ENCODE data around the gene FBXL5. TPM values are rescaled to one million over a fixed set of nuclear protein-coding genes. Genes with fewer than 3 reads are reported as not detected.

Gene FBXL5
- polyA plus RNA-seq, 1 experiment: 20.5 TPM

DNA sequence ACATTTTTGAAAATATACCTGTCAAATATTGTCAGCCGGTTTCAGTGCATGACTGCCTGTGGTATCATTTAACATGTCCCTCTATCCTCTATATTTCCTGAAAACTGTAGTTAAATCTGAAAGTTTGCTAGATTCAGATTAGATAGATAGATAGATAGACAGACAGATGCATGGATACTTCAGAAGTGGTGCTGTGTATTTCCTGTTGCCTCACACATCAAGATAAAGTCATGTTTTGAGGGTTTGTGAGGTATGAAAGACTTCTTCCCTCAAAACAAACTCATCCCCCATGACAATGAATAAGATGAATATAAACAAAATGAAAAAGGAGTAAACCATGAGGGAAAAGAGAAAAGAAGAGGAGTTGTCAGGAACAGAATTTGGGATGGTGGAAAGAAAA lies 41.7 kb upstream of the FBXL5 start:
- DNase-seq (ENCODE audit: low read depth): no peak
- Histone ChIP-seq H3K27me3 (ENCODE audit: control insufficient read depth, insufficient read depth, low read length) (no peaks in the 10 kb centered on the region), H3K4me3 (ENCODE audit: low read depth, low read length) (no peak overlapping the region), H3K36me3 (ENCODE audit: control insufficient read depth, insufficient read depth, low read length) (no peaks in the 10 kb centered on the region)
- TF ChIP-seq, protein P1, sequence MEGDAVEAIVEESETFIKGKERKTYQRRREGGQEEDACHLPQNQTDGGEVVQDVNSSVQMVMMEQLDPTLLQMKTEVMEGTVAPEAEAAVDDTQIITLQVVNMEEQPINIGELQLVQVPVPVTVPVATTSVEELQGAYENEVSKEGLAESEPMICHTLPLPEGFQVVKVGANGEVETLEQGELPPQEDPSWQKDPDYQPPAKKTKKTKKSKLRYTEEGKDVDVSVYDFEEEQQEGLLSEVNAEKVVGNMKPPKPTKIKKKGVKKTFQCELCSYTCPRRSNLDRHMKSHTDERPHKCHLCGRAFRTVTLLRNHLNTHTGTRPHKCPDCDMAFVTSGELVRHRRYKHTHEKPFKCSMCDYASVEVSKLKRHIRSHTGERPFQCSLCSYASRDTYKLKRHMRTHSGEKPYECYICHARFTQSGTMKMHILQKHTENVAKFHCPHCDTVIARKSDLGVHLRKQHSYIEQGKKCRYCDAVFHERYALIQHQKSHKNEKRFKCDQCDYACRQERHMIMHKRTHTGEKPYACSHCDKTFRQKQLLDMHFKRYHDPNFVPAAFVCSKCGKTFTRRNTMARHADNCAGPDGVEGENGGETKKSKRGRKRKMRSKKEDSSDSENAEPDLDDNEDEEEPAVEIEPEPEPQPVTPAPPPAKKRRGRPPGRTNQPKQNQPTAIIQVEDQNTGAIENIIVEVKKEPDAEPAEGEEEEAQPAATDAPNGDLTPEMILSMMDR (IDR thresholded peaks at IDR 0.05; ENCODE audit: insufficient read depth, low read depth, low read length): no peak
- ChIA-PET CTCF (no interaction called here), POLR2A (interaction anchor here (0.9 kb wide), 1 partner anchor 20 kb away, joined by 4 read pairs; no protein-coding TSS in a partner anchor)

DNA sequence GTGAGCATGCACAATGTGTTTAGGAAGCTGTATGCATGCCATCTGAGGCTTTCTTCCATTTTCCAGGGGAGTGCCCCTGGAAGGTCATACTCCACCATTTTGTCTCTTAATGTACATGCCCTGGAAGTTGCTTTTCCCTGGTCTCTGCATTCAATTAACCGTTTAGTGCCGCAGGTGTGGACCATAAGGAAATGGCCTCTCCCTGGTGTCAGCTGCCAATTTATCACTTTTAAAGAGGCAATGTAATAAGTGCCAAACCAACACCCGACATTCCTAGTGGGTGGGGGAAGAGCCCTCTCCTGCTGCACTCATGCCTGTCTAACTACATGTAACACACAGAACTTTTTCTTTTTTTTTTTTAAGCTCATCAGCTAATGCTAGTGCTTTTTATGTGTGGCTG lies 40.6 kb upstream of the FBXL5 start:
- POLR2A ChIA-PET: interaction anchor here (0.5 to 0.9 kb wide), 3 partner anchors 21 to 1581 kb away, joined by 3 to 15 read pairs (median 4); no protein-coding TSS in a partner anchor
- no peaks in the 10 kb centered on the region for H3K27me3 ChIP-seq (ENCODE audit: control insufficient read depth, insufficient read depth, low read length)

DNA sequence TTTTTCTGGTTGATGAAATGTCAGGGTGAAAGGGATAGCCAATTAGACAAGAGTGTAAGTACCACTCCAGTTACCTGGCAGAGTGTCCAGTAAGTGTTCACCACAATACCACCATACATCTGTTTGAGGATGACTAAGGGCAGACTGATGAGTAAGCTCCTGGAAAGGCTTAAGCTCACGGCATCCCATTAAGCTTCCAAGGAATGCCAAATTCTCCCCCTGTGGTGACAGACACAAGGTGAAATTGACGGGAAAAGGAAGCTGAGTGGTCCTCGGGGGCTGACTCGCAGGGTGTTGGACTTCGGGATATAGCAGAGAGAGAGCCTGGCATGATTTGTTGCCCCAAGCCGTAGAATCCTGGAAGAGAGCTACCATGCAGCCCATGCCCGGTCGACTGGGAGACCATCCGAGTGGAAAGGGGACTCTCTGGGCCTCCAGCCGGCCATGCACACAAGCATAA lies 40.1 kb upstream of the FBXL5 start:
- TF ChIP-seq, protein P1 (IDR thresholded peaks at IDR 0.05; ENCODE audit: insufficient read depth, low read depth, low read length): no peak
- ChIA-PET CTCF (interaction anchor here (1.1 to 1.2 kb wide), 2 partner anchors 13 to 14 kb away, joined by 4 read pairs; partner anchors contain the start of gene FAM200B), POLR2A (interaction anchor here (0.5 to 0.8 kb wide), 2 partner anchors 466 to 1581 kb away, joined by 3 to 15 read pairs; no protein-coding TSS in a partner anchor)
- H3K36me3 ChIP-seq (ENCODE audit: control insufficient read depth, insufficient read depth, low read length): no peaks in the 10 kb centered on the region
- H3K27me3 ChIP-seq (ENCODE audit: control insufficient read depth, insufficient read depth, low read length): no peaks in the 10 kb centered on the region
- no peak overlapping the region for H3K4me3 ChIP-seq (ENCODE audit: low read depth, low read length)
- DNase-seq (ENCODE audit: low read depth): peak; percentile 86

More for the DNA sequence above, 40.6 kb upstream of the FBXL5 start:
- Histone ChIP-seq H3K36me3 (ENCODE audit: control insufficient read depth, insufficient read depth, low read length) (no peaks in the 10 kb centered on the region), H3K4me3 (ENCODE audit: low read depth, low read length) (no peak overlapping the region)
- CTCF ChIA-PET: interaction anchor here (1.1 to 1.2 kb wide), 2 partner anchors 13 to 14 kb away, joined by 4 read pairs; partner anchors contain the start of gene FAM200B
- no peak for DNase-seq (ENCODE audit: low read depth)
- TF ChIP-seq, protein P1 (IDR thresholded peaks at IDR 0.05; ENCODE audit: insufficient read depth, low read depth, low read length): no peak

DNA sequence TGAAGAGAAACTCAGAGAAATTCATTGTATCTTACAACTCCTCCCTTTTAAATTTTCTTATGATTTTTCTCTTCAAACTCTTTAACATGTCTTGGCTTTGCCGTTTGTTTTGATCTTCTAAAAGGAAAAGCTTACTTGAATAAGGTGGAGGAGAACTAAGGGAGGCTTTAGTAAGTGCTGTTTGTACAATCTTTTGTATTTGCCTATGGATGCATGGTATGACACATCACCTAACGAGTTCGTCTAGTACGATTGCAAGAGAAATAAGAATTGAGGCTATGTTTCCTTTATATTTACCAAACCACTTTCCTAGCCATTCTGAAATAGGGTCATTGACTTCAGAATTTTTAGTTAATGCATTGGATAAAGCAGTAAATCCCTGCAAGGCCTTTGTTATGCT lies 39.3 kb upstream of the FBXL5 start:
- no peak overlapping the region for H3K4me3 ChIP-seq (ENCODE audit: low read depth, low read length)
- no peaks in the 10 kb centered on the region for H3K36me3 ChIP-seq (ENCODE audit: control insufficient read depth, insufficient read depth, low read length)
- POLR2A ChIA-PET: no interaction called here
- CTCF ChIA-PET: interaction anchor here (1.1 to 1.2 kb wide), 3 partner anchors 10 to 13 kb away, joined by 3 to 4 read pairs (median 4); partner anchors contain the start of gene FAM200B
- no peak for DNase-seq (ENCODE audit: low read depth)
- TF ChIP-seq, protein P1 (IDR thresholded peaks at IDR 0.05; ENCODE audit: insufficient read depth, low read depth, low read length): no peak
- no peaks in the 10 kb centered on the region for H3K27me3 ChIP-seq (ENCODE audit: control insufficient read depth, insufficient read depth, low read length)

DNA sequence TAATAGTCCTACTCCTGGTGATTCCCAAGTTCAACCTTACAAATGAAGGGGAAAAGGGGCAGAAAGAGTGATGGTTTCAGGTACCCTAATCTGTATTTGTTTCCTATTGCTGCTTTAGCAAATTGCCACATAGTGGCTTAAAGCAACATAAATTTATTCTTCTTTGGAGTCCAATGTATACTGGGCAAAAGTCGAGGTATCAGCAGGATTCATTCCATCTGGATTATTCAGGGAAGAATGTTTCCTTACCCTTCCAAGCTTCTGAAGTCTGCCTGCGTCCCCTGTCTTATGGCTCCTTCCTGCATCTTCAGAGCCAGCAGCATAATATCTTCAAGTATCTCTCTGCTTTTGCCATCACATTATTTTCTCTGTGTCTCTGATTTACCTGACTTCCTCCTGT lies 37.4 kb upstream of the FBXL5 start:
- TF ChIP-seq, protein P1 (IDR thresholded peaks at IDR 0.05; ENCODE audit: insufficient read depth, low read depth, low read length): no peak
- H3K27me3 ChIP-seq (ENCODE audit: control insufficient read depth, insufficient read depth, low read length): no peaks in the 10 kb centered on the region
- ChIA-PET CTCF (no interaction called here), POLR2A (no interaction called here)
- no peaks in the 10 kb centered on the region for H3K36me3 ChIP-seq (ENCODE audit: control insufficient read depth, insufficient read depth, low read length)
- no peak overlapping the region for H3K4me3 ChIP-seq (ENCODE audit: low read depth, low read length)
- no peak for DNase-seq (ENCODE audit: low read depth)

Data from BJ (cell line).